SW480 (cell line): ENCODE results near the gene MCAT.
"Not testable (repeated sequence)": the region's sequence is repeated elsewhere in the genome, so short reads cannot be mapped to it uniquely, and the experiment has no call there.

Source experiments
- DNase-seq: peaks from one replicate; pipeline ENCODE4 v3.0.0-alpha.2; 2016; ENCODE audit warnings: low spot score

The MCAT gene

GRCh38 chr22:43127166-43127908, 15.9 kb downstream of the MCAT start:
- DNase-seq = peak; percentile 94

GRCh38 chr22:43126501-43127165, 16.6 kb downstream of the MCAT start:
- peak; percentile 93 for DNase-seq

GRCh38 chr22:43118953-43119458, 24.2 kb downstream of the MCAT start:
- no peak for DNase-seq

GRCh38 chr22:43118024-43118849, 25.0 kb downstream of the MCAT start:
- DNase-seq = no peak

GRCh38 chr22:43116932-43117331, 26.3 kb downstream of the MCAT start:
- no peak for DNase-seq

- DNase-seq = no peak
These were observed 28.2 kb downstream of the MCAT start for GRCh38 chr22:43114958-43115357.

- DNase-seq = no peak
These were observed 29.5 kb downstream of the MCAT start for GRCh38 chr22:43113526-43114251.

- DNase-seq = peak; percentile 67
These were observed 32.1 kb downstream of the MCAT start for GRCh38 chr22:43110927-43111623.

GRCh38 chr22:43110444-43110926, 32.7 kb downstream of the MCAT start, which contains the start of gene BIK:
Gene BIK (plus strand): TSS chr22:43110750. CDS start chr22:43124023, 13,273 bp downstream.
- DNase-seq = peak; percentile 86

- DNase-seq = no peak
These were observed 33.2 kb downstream of the MCAT start for GRCh38 chr22:43109921-43110443.

GRCh38 chr22:43109511-43109910, 33.7 kb downstream of the MCAT start:
- no peak for DNase-seq

GRCh38 chr22:43106302-43106701, 36.9 kb downstream of the MCAT start:
- no peak for DNase-seq

GRCh38 chr22:43104950-43105349, 38.2 kb downstream of the MCAT start:
- DNase-seq = not testable (repeated sequence)

- peak; percentile 98 for DNase-seq
These were observed 39.1 kb downstream of the MCAT start for GRCh38 chr22:43104056-43104625.

- no peak for DNase-seq
These were observed 41.9 kb downstream of the MCAT start for GRCh38 chr22:43101306-43101705.

GRCh38 chr22:43100225-43100624, 43.0 kb downstream of the MCAT start:
- peak; percentile 86 for DNase-seq

- DNase-seq = no peak
These were observed 44.1 kb downstream of the MCAT start for GRCh38 chr22:43099095-43099494.

- DNase-seq = no peak
These were observed 44.8 kb downstream of the MCAT start for GRCh38 chr22:43098356-43098755.

- no peak for DNase-seq
These were observed 46.8 kb downstream of the MCAT start for GRCh38 chr22:43096420-43096819.

GRCh38 chr22:43094551-43094950, 48.6 kb downstream of the MCAT start:
- no peak for DNase-seq
